ENCODE data around the gene BTLA.
"Not testable (repeated sequence)": the region's sequence is repeated elsewhere in the genome, so short reads cannot be mapped to it uniquely, and the experiment has no call there.

The BTLA gene

GRCh38 chr3:112491373-112491772, 7.9 kb downstream of the BTLA start:
- DNase-seq (ENCODE audit: low read depth, low spot score): no peak

DNA sequence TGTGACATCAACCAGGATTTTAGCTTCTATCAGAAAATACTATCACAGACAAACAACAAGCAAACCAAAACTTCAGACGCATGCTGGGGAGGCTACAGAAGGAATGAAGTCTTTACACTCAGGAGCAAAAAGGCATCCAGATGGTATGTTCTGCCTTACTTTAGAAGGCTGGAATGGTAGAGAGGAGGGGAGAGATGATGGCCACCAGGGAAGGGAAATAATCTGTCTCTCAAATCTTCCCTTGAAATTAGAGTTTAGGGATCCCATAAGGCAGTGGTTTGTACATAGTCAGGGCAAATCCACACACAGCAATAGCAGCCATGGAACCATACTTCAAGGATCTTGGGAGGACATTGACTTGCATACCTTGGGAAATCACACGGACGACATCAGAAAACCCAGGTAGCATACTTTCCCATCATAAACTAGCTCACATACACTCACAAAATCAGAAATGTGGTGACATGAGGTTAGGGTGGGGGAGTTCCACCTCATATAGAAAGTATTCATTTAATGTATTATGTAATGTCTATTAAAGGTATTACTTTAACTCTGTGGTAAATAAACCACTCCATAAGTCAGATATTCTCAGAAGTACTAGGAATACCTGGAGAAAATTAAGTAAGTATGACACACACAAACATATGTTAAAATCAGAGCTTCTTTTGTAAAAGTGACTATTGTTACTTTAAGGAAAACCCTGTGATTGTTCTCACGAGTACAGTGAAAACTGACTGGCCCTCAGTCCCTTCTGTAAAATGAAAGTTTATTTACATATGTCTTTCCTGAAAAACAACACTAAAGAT, 9.4 kb downstream of the BTLA start:
- no peak for DNase-seq (ENCODE audit: low read depth, low spot score)

GRCh38 chr3:112486811-112487505, 12.3 kb downstream of the BTLA start:
- no peak for DNase-seq (ENCODE audit: low read depth, low spot score)

GRCh38 chr3:112484352-112484751, 14.9 kb downstream of the BTLA start:
- no peak for DNase-seq (ENCODE audit: low read depth, low spot score)

DNA sequence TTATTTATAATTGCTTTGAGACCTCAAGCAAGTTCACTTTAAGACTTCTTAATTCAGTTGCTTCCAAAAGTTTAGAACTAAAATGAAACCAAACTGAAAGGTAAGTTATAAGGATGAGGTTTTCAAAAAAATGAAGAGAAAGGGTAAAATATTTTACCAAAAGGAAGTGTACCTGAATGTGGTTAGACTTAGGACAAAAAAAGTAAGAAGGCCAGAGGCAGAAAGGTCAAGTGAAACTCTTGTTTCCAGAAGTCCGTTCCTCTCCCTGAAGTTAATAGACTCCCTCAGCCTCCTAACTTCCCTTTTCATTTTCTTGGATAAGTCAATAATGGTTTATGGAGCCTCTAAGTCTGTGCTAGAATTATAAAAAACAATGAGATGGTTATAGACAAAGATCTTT, 16.6 kb downstream of the BTLA start:
- DNase-seq (ENCODE audit: low read depth, low spot score): no peak

- DNase-seq (ENCODE audit: low read depth, low spot score): no peak
Measured at GRCh38 chr3:112481302-112481721, 18.0 kb downstream of the BTLA start.

- no peak for DNase-seq (ENCODE audit: low read depth, low spot score)
Measured at GRCh38 chr3:112477891-112478290, 21.4 kb downstream of the BTLA start.

DNA sequence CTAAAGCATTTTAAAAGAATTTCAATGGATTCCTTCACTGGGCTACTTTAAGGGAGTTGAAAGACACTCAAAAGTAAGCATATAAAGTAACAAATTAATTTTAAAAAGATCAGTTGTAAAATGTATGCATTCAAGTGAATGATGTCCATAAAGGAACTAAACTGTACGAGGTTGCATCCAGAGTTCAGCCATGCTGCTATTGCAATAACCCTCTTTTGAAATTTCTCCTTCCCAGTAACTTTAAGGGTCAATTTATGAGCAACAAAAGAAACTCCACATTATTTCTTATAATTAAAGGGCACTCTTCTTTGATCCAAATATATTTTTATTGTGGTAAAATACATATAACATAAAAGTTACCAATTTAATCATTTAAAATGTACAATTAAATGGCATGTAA, 22.9 kb downstream of the BTLA start:
- DNase-seq (ENCODE audit: low read depth, low spot score): no peak

- DNase-seq (ENCODE audit: low read depth, low spot score): no peak
Measured at GRCh38 chr3:112474796-112475195, 24.5 kb downstream of the BTLA start.

- no peak for DNase-seq (ENCODE audit: low read depth, low spot score)
Measured at GRCh38 chr3:112472691-112473090, 26.6 kb downstream of the BTLA start.

DNA sequence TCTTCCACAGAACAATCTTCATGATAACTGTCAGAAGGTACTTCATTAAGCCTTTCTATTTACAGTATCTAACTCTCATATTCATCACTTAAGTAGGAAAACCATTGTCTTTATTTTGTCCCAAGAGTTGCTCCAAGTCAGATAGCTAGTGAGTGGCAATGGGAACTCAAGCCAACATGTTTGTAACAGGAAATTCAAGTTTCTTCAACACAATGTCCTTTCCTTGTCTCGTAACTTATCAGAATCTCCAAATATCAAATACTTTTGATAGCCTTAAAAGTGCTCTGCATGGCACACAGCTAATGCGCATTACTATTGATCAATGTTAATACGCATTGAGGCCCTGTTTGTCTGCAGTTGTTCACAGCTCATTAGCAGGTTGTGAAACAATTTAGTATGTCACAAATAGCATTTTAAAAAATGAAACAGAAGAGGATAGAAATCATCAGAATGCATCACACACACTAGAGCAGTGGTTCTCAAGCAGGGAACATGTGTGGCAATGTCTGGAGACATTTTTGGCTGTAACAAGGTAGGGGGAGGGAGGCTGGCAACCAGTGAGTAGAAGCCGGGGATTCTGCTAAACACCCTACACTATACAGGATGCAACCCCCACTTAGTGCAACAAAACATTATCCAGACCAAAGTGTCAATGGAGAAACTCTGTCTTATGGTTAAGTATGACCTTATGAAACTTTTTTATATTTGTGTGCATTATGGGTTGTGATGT, 27.5 kb downstream of the BTLA start:
- DNase-seq (ENCODE audit: low read depth, low spot score): no peak

- no peak for DNase-seq (ENCODE audit: low read depth, low spot score)
Measured at GRCh38 chr3:112470788-112471187, 28.5 kb downstream of the BTLA start.

- no peak for DNase-seq (ENCODE audit: low read depth, low spot score)
Measured at GRCh38 chr3:112469671-112470070, 29.6 kb downstream of the BTLA start.

DNA sequence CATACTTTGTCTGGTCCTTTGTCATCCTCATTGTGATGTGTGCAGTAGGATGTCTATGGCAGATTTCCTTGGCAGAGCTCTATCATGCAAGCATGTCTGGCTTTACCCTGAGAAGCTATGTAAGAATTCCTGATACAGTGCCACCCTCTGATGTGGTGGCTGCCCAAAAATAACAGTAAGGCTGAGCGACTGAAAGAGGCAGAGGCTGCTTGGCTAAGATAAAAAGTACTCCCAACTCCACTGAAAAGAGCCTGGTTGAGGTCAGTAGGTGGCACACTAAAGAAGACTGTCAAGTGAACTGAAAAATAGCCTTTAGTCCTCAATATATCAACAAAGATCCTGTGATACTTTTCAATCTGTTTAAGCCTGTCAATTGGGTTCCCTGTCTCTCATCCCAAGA, 31.7 kb downstream of the BTLA start:
- no peak for DNase-seq (ENCODE audit: low read depth, low spot score)

GRCh38 chr3:112466020-112466419, 33.3 kb downstream of the BTLA start:
- DNase-seq (ENCODE audit: low read depth, low spot score): no peak

- no peak for DNase-seq (ENCODE audit: low read depth, low spot score)
Measured at GRCh38 chr3:112464264-112464663, 35.0 kb downstream of the BTLA start.

- DNase-seq (ENCODE audit: low read depth, low spot score): no peak
Measured at GRCh38 chr3:112463250-112463649, 36.0 kb downstream of the BTLA start.

DNA sequence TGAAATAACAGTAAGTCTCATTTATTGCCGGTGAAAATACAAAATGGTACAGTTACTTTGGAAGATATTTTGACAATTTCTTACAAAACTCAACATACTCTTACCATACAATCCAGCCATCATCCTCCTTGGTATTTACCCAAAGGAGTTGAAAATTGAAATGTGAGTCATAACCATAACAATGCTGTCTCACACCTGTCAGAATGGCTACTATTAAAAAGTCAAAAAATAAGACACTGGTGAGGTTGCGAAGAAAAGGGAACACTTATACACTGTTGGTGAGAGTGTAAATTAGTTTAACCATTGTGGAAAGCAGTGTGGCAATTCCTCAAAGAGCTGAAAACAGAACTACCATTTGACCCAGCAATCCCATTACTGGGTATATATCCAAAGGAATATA, 37.5 kb downstream of the BTLA start:
- not testable (repeated sequence) for DNase-seq (ENCODE audit: low read depth, low spot score)

GRCh38 chr3:112460519-112461195, 38.6 kb downstream of the BTLA start:
- DNase-seq (ENCODE audit: low read depth, low spot score): no peak

- DNase-seq (ENCODE audit: low read depth, low spot score): no peak
Measured at GRCh38 chr3:112459750-112460149, 39.5 kb downstream of the BTLA start.

DNA sequence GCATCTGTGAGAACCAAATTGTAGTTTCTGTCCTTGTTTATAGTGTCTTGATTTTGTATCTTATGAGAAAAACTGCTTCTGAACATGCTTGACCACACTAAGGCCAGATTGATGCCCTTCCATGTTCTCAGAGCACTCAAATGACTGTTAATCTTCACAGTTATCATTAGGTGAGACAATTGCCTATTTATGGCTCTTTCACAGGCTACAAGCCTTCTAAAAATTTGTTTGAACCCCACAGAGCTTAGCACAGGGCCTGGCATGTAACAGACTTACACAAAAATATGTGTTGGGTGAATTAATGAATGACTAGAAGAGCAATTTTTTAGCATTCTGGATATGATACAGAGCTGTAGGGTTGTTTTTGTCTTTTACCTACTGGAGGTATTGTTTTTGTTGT, 43.1 kb downstream of the BTLA start:
- DNase-seq (ENCODE audit: low read depth, low spot score): no peak

GRCh38 chr3:112448939-112449338, 50.3 kb downstream of the BTLA start:
- DNase-seq (ENCODE audit: low read depth, low spot score): no peak

Data from activated CD4-positive, CD25-positive, alpha-beta regulatory T cell treated with anti-CD3 and anti-CD28 coated beads, Interleukin-2, amount 50 U/mL, for 16 hours (primary cell).